ENCODE measurements around the gene RNASEH2C.
"Not testable (repeated sequence)": the region's sequence is repeated elsewhere in the genome, so short reads cannot be mapped to it uniquely, and the experiment has no call there.

The RNASEH2C gene

GRCh38 chr11:65720211-65720934 is at the start of gene RNASEH2C:
Gene RNASEH2C, minus strand, starts transcription at chr11:65720798. Its CDS starts 40 bp downstream, at chr11:65720758.
- peak; percentile 64 for DNase-seq (ENCODE audit: low read depth)

- not testable (repeated sequence) for DNase-seq (ENCODE audit: low read depth)
Measured at GRCh38 chr11:65767806-65768205, 47.2 kb upstream of the RNASEH2C start.

- no peak for DNase-seq (ENCODE audit: low read depth)
Measured at GRCh38 chr11:65767406-65767805, 46.8 kb upstream of the RNASEH2C start.

- DNase-seq (ENCODE audit: low read depth) = no peak
Measured at GRCh38 chr11:65766535-65766934, 45.9 kb upstream of the RNASEH2C start.

GRCh38 chr11:65764434-65764833 is 43.8 kb upstream of the RNASEH2C start:
- no peak for DNase-seq (ENCODE audit: low read depth)

- not testable (repeated sequence) for DNase-seq (ENCODE audit: low read depth)
Measured at GRCh38 chr11:65762816-65763215, 42.2 kb upstream of the RNASEH2C start.

GRCh38 chr11:65762169-65762568 is 41.6 kb upstream of the RNASEH2C start:
- DNase-seq (ENCODE audit: low read depth) = not testable (repeated sequence)

GRCh38 chr11:65745049-65745448 is 24.5 kb upstream of the RNASEH2C start:
- no peak for DNase-seq (ENCODE audit: low read depth)

- no peak for DNase-seq (ENCODE audit: low read depth)
Measured at GRCh38 chr11:65744699-65745042, 24.1 kb upstream of the RNASEH2C start.

- DNase-seq (ENCODE audit: low read depth) = no peak
Measured at GRCh38 chr11:65744026-65744698, 23.6 kb upstream of the RNASEH2C start.

GRCh38 chr11:65743681-65744025 is 23.1 kb upstream of the RNASEH2C start:
- no peak for DNase-seq (ENCODE audit: low read depth)

GRCh38 chr11:65742353-65742752 is 21.8 kb upstream of the RNASEH2C start:
- no peak for DNase-seq (ENCODE audit: low read depth)

GRCh38 chr11:65741185-65741584 is 20.6 kb upstream of the RNASEH2C start:
- no peak for DNase-seq (ENCODE audit: low read depth)

- no peak for DNase-seq (ENCODE audit: low read depth)
Measured at GRCh38 chr11:65739022-65739421, 18.4 kb upstream of the RNASEH2C start.

GRCh38 chr11:65736810-65737209 is 16.2 kb upstream of the RNASEH2C start:
- DNase-seq (ENCODE audit: low read depth) = no peak

- DNase-seq (ENCODE audit: low read depth) = not testable (repeated sequence)
Measured at GRCh38 chr11:65735111-65735510, 14.5 kb upstream of the RNASEH2C start.

- no peak for DNase-seq (ENCODE audit: low read depth)
Measured at GRCh38 chr11:65730461-65730860, 9.9 kb upstream of the RNASEH2C start.

- DNase-seq (ENCODE audit: low read depth) = no peak
Measured at GRCh38 chr11:65727865-65728264, 7.3 kb upstream of the RNASEH2C start.

- no peak for DNase-seq (ENCODE audit: low read depth)
Measured at GRCh38 chr11:65726660-65727059, 6.1 kb upstream of the RNASEH2C start.

- DNase-seq (ENCODE audit: low read depth) = no peak
Measured at GRCh38 chr11:65722261-65722660, 1.7 kb upstream of the RNASEH2C start.

GRCh38 chr11:65719871-65720210 is 757 bp downstream of the RNASEH2C start:
- no peak for DNase-seq (ENCODE audit: low read depth)

- no peak for DNase-seq (ENCODE audit: low read depth)
Measured at GRCh38 chr11:65718964-65719492, 1.6 kb downstream of the RNASEH2C start.

- no peak for DNase-seq (ENCODE audit: low read depth)
Measured at GRCh38 chr11:65718531-65718930, 2.1 kb downstream of the RNASEH2C start.

- DNase-seq (ENCODE audit: low read depth) = no peak
Measured at GRCh38 chr11:65717906-65718305, 2.7 kb downstream of the RNASEH2C start.
